ENCODE results near the gene GIMAP2. TPM values are rescaled to one million over a fixed set of nuclear protein-coding genes. Genes with fewer than 3 reads are reported as not detected.
"Not testable (repeated sequence)": the region's sequence is repeated elsewhere in the genome, so short reads cannot be mapped to it uniquely, and the experiment has no call there.

The GIMAP2 gene
- 3.1 and 8.3 TPM in 2 replicates for total RNA-seq (2014; rRNA removed; shearing (Covaris generic); ENCODE audit: low replicate concordance)

- no peaks in the 10 kb centered on the region for H3K27me3 ChIP-seq
- DNase-seq = no peak
- H3K36me3 ChIP-seq = no peaks in the 10 kb centered on the region
- H3K4me3 ChIP-seq = peak within 1 kb of the TSS; percentile 52
- H3K9me3 ChIP-seq = no peaks in the 10 kb centered on the region
These were observed at the start of gene GIMAP2 for GRCh38 chr7:150685219-150686029. TSS of gene GIMAP2 (plus strand) at chr7:150685706. CDS start at chr7:150687060, 1,354 bp downstream.

- no peak overlapping the region for H3K4me3 ChIP-seq
- no peaks in the 10 kb centered on the region for H3K9me3 ChIP-seq
- DNase-seq = no peak
- no peaks in the 10 kb centered on the region for H3K36me3 ChIP-seq
- no peaks in the 10 kb centered on the region for H3K27me3 ChIP-seq
These were observed 43.7 kb upstream of the GIMAP2 start for GRCh38 chr7:150641854-150642253.

GRCh38 chr7:150642926-150643325 lies 42.6 kb upstream of the GIMAP2 start:
- DNase-seq = no peak
- H3K27me3 ChIP-seq = no peaks in the 10 kb centered on the region
- no peaks in the 10 kb centered on the region for H3K9me3 ChIP-seq
- no peaks in the 10 kb centered on the region for H3K36me3 ChIP-seq
- H3K4me3 ChIP-seq = no peak overlapping the region

- Histone ChIP-seq H3K4me3 (no peak overlapping the region), H3K27me3 (no peaks in the 10 kb centered on the region), H3K36me3 (no peaks in the 10 kb centered on the region), H3K9me3 (no peaks in the 10 kb centered on the region)
- no peak for DNase-seq
These were observed 40.1 kb upstream of the GIMAP2 start for GRCh38 chr7:150645259-150646020.

DNA sequence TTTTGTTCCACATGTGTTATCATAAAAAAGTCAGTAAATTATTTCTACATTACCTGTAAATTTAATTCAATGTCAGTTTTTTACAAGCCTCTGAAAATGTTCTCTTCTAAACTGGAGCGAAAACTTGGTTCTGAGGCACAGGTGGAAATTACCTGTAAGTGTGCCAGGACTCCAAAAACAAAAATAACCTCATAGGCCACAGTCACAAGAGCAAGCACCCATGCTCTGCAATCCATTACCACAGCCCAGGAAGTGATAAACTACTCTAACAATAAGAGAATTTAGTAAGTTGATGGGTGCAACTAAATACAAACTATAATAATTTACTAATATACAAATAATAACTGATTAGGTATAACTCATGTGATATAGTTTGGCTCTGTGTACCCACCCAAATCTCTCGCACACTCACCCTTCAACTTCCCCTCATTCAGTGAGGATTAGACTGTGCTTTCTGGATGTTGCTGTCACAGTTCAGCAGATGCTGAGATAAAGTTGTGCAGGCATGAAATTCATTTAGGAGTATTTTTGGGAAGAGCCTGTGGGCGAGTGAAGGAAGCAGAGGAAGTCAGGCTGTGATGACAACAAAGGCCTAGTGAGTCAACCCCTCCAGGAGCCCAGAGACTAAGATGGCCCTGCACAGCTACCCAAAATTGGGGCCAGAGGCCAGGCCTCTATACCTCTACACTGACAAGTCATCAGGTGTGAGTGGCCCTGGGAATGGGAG lies 37.0 kb upstream of the GIMAP2 start:
- H3K9me3 ChIP-seq = no peaks in the 10 kb centered on the region
- no peak overlapping the region for H3K4me3 ChIP-seq
- DNase-seq = no peak
- no peaks in the 10 kb centered on the region for H3K27me3 ChIP-seq
- no peaks in the 10 kb centered on the region for H3K36me3 ChIP-seq

DNA sequence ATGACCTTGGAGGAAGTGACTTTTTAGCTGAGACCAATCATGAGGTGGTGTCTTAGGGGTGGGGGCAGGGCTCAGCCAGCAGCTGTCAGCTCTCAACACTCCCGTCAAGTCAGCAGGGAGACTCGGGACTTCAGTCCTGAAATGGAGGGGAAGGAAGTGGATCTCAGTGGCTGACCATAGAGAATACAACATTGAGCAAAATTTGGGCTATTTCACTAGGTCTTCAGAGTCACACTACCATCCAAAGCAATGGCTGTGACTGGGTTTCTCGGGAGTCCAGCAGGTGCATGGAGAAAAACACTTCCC lies 36.5 kb upstream of the GIMAP2 start:
- no peak for DNase-seq
- no peaks in the 10 kb centered on the region for H3K36me3 ChIP-seq
- no peak overlapping the region for H3K4me3 ChIP-seq
- no peaks in the 10 kb centered on the region for H3K9me3 ChIP-seq
- no peaks in the 10 kb centered on the region for H3K27me3 ChIP-seq

DNA sequence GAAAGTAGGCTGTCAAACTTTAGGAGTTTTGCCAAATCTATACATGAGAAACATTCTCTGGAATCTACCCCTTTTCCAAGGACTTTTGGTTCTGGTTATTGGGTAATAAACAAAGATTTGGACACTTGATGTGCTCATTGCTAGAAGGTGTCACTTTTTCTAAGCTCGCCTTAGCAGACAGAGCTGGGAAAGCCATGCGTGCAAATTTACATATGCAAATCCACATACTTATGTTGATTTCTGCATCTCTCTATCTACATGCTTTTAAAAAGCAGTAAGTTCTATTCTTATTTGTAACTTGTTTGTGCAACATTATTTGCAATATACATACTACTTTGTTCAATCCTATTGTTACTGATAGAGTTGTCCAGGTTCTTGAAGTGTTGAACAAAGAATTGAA lies 30.8 kb upstream of the GIMAP2 start:
- no peaks in the 10 kb centered on the region for H3K27me3 ChIP-seq

DNA sequence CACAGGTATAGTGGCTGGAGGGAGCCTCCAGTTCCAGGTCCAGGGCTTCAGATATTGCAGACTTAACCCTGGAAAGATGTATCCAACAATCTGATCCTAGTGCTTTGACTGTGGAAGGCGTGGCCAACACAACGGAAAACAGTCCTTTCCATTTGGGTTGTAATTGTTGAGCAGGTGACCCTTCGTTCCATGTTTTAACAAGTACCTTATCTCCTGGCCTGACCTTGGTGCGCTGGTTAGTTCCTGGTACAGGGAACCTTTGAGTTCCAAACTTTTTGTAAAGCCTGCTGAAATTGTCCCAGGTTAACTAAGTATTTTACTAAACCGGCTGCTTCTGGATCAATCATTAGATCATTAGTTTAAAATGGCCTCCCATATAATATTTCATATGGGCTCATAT lies 29.5 kb upstream of the GIMAP2 start:
- no peak overlapping the region for H3K4me3 ChIP-seq
- no peak for DNase-seq
- no peaks in the 10 kb centered on the region for H3K27me3 ChIP-seq
- H3K36me3 ChIP-seq = no peaks in the 10 kb centered on the region
- no peaks in the 10 kb centered on the region for H3K9me3 ChIP-seq

More for the DNA sequence above, 30.8 kb upstream of the GIMAP2 start:
- Histone ChIP-seq H3K4me3 (no peak overlapping the region), H3K36me3 (no peaks in the 10 kb centered on the region), H3K9me3 (no peaks in the 10 kb centered on the region)
- no peak for DNase-seq

- Histone ChIP-seq H3K36me3 (no peaks in the 10 kb centered on the region), H3K4me3 (no peak overlapping the region), H3K9me3 (no peaks in the 10 kb centered on the region), H3K27me3 (no peaks in the 10 kb centered on the region)
- no peak for DNase-seq
These were observed 28.0 kb upstream of the GIMAP2 start for GRCh38 chr7:150657526-150657925.

GRCh38 chr7:150660939-150661613 lies 24.4 kb upstream of the GIMAP2 start:
- Histone ChIP-seq H3K4me3 (no peak overlapping the region), H3K27me3 (no peaks in the 10 kb centered on the region), H3K36me3 (no peaks in the 10 kb centered on the region), H3K9me3 (no peaks in the 10 kb centered on the region)
- no peak for DNase-seq

GRCh38 chr7:150662821-150663220 lies 22.7 kb upstream of the GIMAP2 start:
- H3K27me3 ChIP-seq, H3K4me3 ChIP-seq, H3K9me3 ChIP-seq, H3K36me3 ChIP-seq, DNase-seq: not testable (repeated sequence)

DNA sequence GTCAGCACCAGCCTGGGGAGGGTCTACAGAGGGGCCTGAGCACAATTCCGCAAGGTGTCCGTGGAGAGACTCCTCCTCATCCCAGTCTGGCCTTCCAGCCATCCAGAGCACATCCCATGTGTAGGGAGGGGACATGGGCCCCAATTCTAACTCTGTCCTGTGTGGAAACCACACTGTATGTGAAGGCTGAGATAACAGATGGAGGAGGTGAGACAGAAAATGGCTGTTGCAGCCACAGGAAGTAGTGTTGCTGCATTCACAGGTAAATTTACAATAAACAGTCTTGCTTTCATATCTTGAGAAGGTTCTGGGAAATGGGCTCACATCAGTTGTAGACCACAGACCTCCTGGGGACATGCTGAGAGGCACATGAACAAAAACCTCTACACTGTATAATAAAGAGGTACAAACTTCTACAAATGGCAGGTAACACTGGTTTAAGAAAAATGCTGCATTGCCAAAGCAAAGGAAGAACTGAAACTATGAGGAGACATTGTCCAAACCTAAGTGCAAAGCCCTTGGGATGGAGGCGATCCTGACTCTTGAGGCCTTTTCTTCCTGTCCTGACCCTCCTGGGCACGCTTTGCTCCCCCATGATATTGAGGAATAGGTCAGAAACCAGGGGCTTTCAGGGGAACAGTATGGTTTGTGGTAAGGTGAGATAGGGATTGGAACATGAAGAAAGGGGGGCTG lies 21.6 kb upstream of the GIMAP2 start:
- DNase-seq = no peak
- H3K9me3 ChIP-seq = no peaks in the 10 kb centered on the region
- H3K27me3 ChIP-seq = no peaks in the 10 kb centered on the region
- H3K36me3 ChIP-seq = no peaks in the 10 kb centered on the region
- H3K4me3 ChIP-seq = no peak overlapping the region

DNA sequence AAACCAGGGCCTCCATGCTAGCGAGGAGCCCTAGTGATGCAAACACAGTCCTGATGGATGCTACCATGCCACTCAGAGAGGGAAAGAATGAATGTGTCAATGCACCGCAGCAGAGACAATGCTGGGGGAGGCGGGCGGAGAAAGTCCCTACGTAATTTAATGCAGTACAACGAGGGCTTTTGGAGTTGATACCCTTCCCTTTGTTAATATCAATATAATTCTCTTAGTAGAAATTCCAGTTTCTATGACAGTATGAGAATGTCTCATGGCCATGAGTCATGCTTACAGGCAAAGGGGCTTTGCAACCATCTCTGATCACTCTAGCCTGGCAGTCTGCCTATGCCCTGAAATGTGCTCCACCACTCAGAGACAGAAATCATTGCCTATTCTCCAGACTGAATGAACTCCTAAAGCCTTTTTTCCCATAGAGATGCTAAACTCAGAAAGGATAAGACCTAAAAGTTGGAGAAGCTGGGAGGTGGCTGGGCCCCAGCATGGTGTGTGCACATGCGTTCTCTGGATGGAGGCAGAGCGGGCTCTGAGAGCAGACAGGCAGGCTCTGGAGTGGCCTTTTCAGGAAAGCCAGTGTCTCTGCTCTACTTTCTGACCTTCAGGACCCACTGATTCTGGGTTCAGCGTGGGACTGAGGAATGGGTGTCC lies 20.3 kb upstream of the GIMAP2 start:
- DNase-seq = no peak
- Histone ChIP-seq H3K27me3 (no peaks in the 10 kb centered on the region), H3K4me3 (no peak overlapping the region), H3K36me3 (no peaks in the 10 kb centered on the region), H3K9me3 (no peaks in the 10 kb centered on the region)

- DNase-seq = no peak
- no peaks in the 10 kb centered on the region for H3K27me3 ChIP-seq
- H3K9me3 ChIP-seq = no peaks in the 10 kb centered on the region
- no peaks in the 10 kb centered on the region for H3K36me3 ChIP-seq
- no peak overlapping the region for H3K4me3 ChIP-seq
These were observed 19.6 kb upstream of the GIMAP2 start for GRCh38 chr7:150665896-150666295.

GRCh38 chr7:150666412-150666811 lies 19.1 kb upstream of the GIMAP2 start:
- H3K4me3 ChIP-seq = no peak overlapping the region
- DNase-seq = no peak
- no peaks in the 10 kb centered on the region for H3K36me3 ChIP-seq
- H3K9me3 ChIP-seq = no peaks in the 10 kb centered on the region
- H3K27me3 ChIP-seq = no peaks in the 10 kb centered on the region

DNA sequence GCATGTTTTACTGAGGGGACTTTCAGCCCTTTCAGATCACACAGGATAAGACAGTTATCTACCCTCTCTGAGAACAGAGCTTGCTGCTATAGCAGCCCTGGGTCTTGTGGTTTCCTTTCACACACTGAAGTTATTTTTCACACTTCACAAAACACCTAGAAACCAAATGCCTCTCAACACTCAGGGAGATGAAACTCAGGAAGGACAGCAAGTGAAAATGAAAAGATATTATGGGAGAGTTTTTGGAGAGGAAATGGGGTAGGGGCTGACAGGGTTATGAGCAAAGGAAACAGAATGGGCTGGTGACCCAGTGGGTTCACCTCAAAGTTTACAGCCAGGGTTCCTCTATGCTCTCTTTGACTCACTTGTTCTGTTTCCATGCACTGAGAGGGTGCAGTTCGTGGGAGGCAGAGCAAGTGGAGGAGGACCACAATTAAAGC lies 17.0 kb upstream of the GIMAP2 start:
- no peak for DNase-seq
- H3K4me3 ChIP-seq = no peak overlapping the region
- H3K27me3 ChIP-seq = no peaks in the 10 kb centered on the region
- no peaks in the 10 kb centered on the region for H3K9me3 ChIP-seq
- no peaks in the 10 kb centered on the region for H3K36me3 ChIP-seq

Data from MG63 (cell line).